ENCODE measurements around the gene HNF4A.

HNF4A gene

GRCh38 chr20:44362466-44362940, 7.0 kb downstream of the HNF4A start:
- H3K4me1 ChIP-seq (ENCODE audit: control insufficient read depth in 2 of 2, insufficient read depth in 1 of 2, low read depth in 1 of 2, low read length in 2 of 2) = no peaks in the 10 kb centered on the region
- no CpG with 5 or more reads among the region's 4 CpGs for WGBS, 2 donors (ENCODE audit: extremely low coverage in 2 of 2, insufficient read length in 2 of 2, insufficient replicate concordance in 1 of 2)
- H3K4me2 ChIP-seq (ENCODE audit: insufficient read depth, low read length, poor library complexity, severe bottlenecking) = no peak overlapping the region
- no peak overlapping the region for H2BK5ac ChIP-seq (ENCODE audit: low read length)
- no peak overlapping the region for H2BK120ac ChIP-seq (ENCODE audit: low read depth, low read length)
- H3K79me1 ChIP-seq (ENCODE audit: low read depth, low read length) = no peaks in the 10 kb centered on the region
- no peak for DNase-seq (ENCODE audit: low spot score)
- H3K27ac ChIP-seq (replicated peaks; ENCODE audit: low read length) = no peak overlapping the region
- no peak overlapping the region for H3K23ac ChIP-seq (ENCODE audit: low read depth, low read length, poor library complexity)
- peaks cover 0 to 17% (median 0%) of the 10 kb centered on the region in 3 experiments for H3K27me3 ChIP-seq (ENCODE audit: control insufficient read depth in 3 of 3, insufficient read depth in 3 of 3, low read depth in 1 of 3, low read length in 3 of 3)
- no peaks in the 10 kb centered on the region for H3K9me3 ChIP-seq (replicated peaks in 1 of 2; ENCODE audit: control insufficient read depth in 2 of 2, insufficient read depth in 1 of 2, low read depth in 1 of 2, low read length in 2 of 2)
- H3K14ac ChIP-seq (ENCODE audit: low read length) = no peak overlapping the region
- no peak overlapping the region for H3K4me3 ChIP-seq (ENCODE audit: low read length in 2 of 2)
- no peak overlapping the region for H3K18ac ChIP-seq (ENCODE audit: low read length)
- H4K8ac ChIP-seq (ENCODE audit: low read depth, low read length) = no peak overlapping the region
- H3K9ac ChIP-seq (ENCODE audit: low read depth, low read length, poor library complexity) = no peak overlapping the region
- no peak overlapping the region for H2AFZ ChIP-seq (ENCODE audit: low read length)
- no peak overlapping the region for H4K91ac ChIP-seq (ENCODE audit: low read depth, low read length, poor library complexity)
- no peak overlapping the region for H3K4ac ChIP-seq (ENCODE audit: low read length)
- H3K36me3 ChIP-seq (replicated peaks in 1 of 2; ENCODE audit: control insufficient read depth in 2 of 2, insufficient read depth in 2 of 2, low read length in 2 of 2) = no peaks in the 10 kb centered on the region
- H2BK12ac ChIP-seq (ENCODE audit: low read length) = no peak overlapping the region
- H2BK15ac ChIP-seq (ENCODE audit: low read length) = no peak overlapping the region
- H2AK5ac ChIP-seq (ENCODE audit: low read depth, low read length) = no peak overlapping the region

- Histone ChIP-seq H3K18ac (ENCODE audit: low read length) (no peak overlapping the region), H3K4ac (ENCODE audit: low read length) (no peak overlapping the region), H3K23ac (ENCODE audit: low read depth, low read length, poor library complexity) (no peak overlapping the region), H2BK12ac (ENCODE audit: low read length) (no peak overlapping the region), H3K4me3 (ENCODE audit: low read length in 2 of 2) (no peak overlapping the region), H3K9ac (ENCODE audit: low read depth, low read length, poor library complexity) (no peak overlapping the region), H3K9me3 (replicated peaks in 1 of 2; ENCODE audit: control insufficient read depth in 2 of 2, insufficient read depth in 1 of 2, low read depth in 1 of 2, low read length in 2 of 2) (no peaks in the 10 kb centered on the region), H2AK5ac (ENCODE audit: low read depth, low read length) (no peak overlapping the region), H3K36me3 (replicated peaks in 1 of 2; ENCODE audit: control insufficient read depth in 2 of 2, insufficient read depth in 2 of 2, low read length in 2 of 2) (no peaks in the 10 kb centered on the region), H4K8ac (ENCODE audit: low read depth, low read length) (no peak overlapping the region), H2BK15ac (ENCODE audit: low read length) (no peak overlapping the region), H2AFZ (ENCODE audit: low read length) (no peak overlapping the region), H4K91ac (ENCODE audit: low read depth, low read length, poor library complexity) (no peak overlapping the region), H3K14ac (ENCODE audit: low read length) (no peak overlapping the region), H3K79me1 (ENCODE audit: low read depth, low read length) (no peaks in the 10 kb centered on the region), H3K27me3 (ENCODE audit: control insufficient read depth in 3 of 3, insufficient read depth in 3 of 3, low read depth in 1 of 3, low read length in 3 of 3) (peaks cover 0 to 11% (median 0%) of the 10 kb centered on the region in 3 experiments), H2BK5ac (ENCODE audit: low read length) (no peak overlapping the region), H3K4me1 (ENCODE audit: control insufficient read depth in 2 of 2, insufficient read depth in 1 of 2, low read depth in 1 of 2, low read length in 2 of 2) (no peaks in the 10 kb centered on the region), H3K4me2 (ENCODE audit: insufficient read depth, low read length, poor library complexity, severe bottlenecking) (no peak overlapping the region), H2BK120ac (ENCODE audit: low read depth, low read length) (no peak overlapping the region), H3K27ac (replicated peaks; ENCODE audit: low read length) (no peak overlapping the region)
- no peak for DNase-seq (ENCODE audit: low spot score)
- no CpG with 5 or more reads among the region's 4 CpGs for WGBS, 2 donors (ENCODE audit: extremely low coverage in 2 of 2, insufficient read length in 2 of 2, insufficient replicate concordance in 1 of 2)
Observed at GRCh38 chr20:44364068-44364467, 8.6 kb downstream of the HNF4A start.

DNA sequence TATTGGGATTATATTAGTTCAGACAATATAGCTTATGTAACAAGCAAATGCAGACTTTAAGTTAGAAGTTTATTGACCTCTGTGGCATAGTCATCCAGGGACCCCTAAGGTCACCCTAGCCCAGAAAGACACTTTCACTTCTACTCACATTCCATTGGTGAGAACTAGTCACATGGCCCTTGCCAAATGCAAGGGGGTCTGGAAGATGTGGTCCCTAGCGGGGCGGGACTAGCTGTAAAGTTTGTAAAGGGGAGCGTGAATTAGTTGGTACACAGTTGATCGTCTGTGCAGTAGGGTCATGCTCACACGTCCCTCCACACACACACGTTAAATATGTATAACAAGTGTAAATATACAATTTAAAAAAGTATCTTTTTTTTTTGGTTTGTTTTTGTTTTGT, 9.3 kb downstream of the HNF4A start:
- H3K4ac ChIP-seq (ENCODE audit: low read length) = no peak overlapping the region
- H3K4me3 ChIP-seq (ENCODE audit: low read length in 2 of 2) = no peak overlapping the region
- H2BK5ac ChIP-seq (ENCODE audit: low read length) = no peak overlapping the region
- H2AK5ac ChIP-seq (ENCODE audit: low read depth, low read length) = no peak overlapping the region
- H3K9me3 ChIP-seq (replicated peaks in 1 of 2; ENCODE audit: control insufficient read depth in 2 of 2, insufficient read depth in 1 of 2, low read depth in 1 of 2, low read length in 2 of 2) = no peaks in the 10 kb centered on the region
- no peak overlapping the region for H2BK15ac ChIP-seq (ENCODE audit: low read length)
- H2AFZ ChIP-seq (ENCODE audit: low read length) = no peak overlapping the region
- no peak overlapping the region for H3K14ac ChIP-seq (ENCODE audit: low read length)
- H2BK120ac ChIP-seq (ENCODE audit: low read depth, low read length) = no peak overlapping the region
- no peak overlapping the region for H4K91ac ChIP-seq (ENCODE audit: low read depth, low read length, poor library complexity)
- H2BK12ac ChIP-seq (ENCODE audit: low read length) = no peak overlapping the region
- no peaks in the 10 kb centered on the region for H3K4me1 ChIP-seq (ENCODE audit: control insufficient read depth in 2 of 2, insufficient read depth in 1 of 2, low read depth in 1 of 2, low read length in 2 of 2)
- no peak overlapping the region for H3K9ac ChIP-seq (ENCODE audit: low read depth, low read length, poor library complexity)
- no peak overlapping the region for H3K23ac ChIP-seq (ENCODE audit: low read depth, low read length, poor library complexity)
- WGBS, 2 donors (ENCODE audit: extremely low coverage in 2 of 2, insufficient read length in 2 of 2, insufficient replicate concordance in 1 of 2) = no CpG with 5 or more reads among the region's 6 CpGs
- H3K36me3 ChIP-seq (replicated peaks in 1 of 2; ENCODE audit: control insufficient read depth in 2 of 2, insufficient read depth in 2 of 2, low read length in 2 of 2) = no peaks in the 10 kb centered on the region
- no peak overlapping the region for H3K27ac ChIP-seq (replicated peaks; ENCODE audit: low read length)
- DNase-seq (ENCODE audit: low spot score) = no peak
- no peak overlapping the region for H4K8ac ChIP-seq (ENCODE audit: low read depth, low read length)
- H3K27me3 ChIP-seq (ENCODE audit: control insufficient read depth in 3 of 3, insufficient read depth in 3 of 3, low read depth in 1 of 3, low read length in 3 of 3) = peaks cover 0 to 10% (median 0%) of the 10 kb centered on the region in 3 experiments
- H3K18ac ChIP-seq (ENCODE audit: low read length) = no peak overlapping the region
- H3K4me2 ChIP-seq (ENCODE audit: insufficient read depth, low read length, poor library complexity, severe bottlenecking) = no peak overlapping the region
- H3K79me1 ChIP-seq (ENCODE audit: low read depth, low read length) = no peaks in the 10 kb centered on the region

DNA sequence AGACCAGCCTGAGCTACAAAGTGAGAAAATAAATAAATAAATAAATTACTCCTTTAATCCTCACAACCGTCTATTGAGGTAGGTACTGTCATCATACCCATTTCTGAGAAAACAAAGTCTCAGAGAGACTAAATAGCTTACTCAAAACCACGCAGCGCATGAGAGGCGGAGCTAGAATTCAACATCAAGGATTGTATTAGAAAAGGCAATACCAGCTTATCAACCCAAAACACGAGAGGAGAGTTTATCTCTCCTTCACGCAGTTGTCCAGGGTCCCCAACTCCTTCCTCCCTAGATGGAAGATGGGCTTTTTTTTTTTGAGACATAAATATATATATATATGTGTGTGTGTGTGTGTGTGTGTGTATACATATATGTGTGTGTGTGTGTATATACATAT, 12.2 kb downstream of the HNF4A start:
- H3K79me1 ChIP-seq (ENCODE audit: low read depth, low read length) = no peaks in the 10 kb centered on the region
- peaks cover 0 to 2% of the 10 kb centered on the region in 2 donors for H3K4me1 ChIP-seq (ENCODE audit: control insufficient read depth in 2 of 2, insufficient read depth in 1 of 2, low read depth in 1 of 2, low read length in 2 of 2)
- no peak overlapping the region for H2BK12ac ChIP-seq (ENCODE audit: low read length)
- no peak overlapping the region for H3K23ac ChIP-seq (ENCODE audit: low read depth, low read length, poor library complexity)
- no peak overlapping the region for H3K4me2 ChIP-seq (ENCODE audit: insufficient read depth, low read length, poor library complexity, severe bottlenecking)
- no peaks in the 10 kb centered on the region for H3K36me3 ChIP-seq (replicated peaks in 1 of 2; ENCODE audit: control insufficient read depth in 2 of 2, insufficient read depth in 2 of 2, low read length in 2 of 2)
- no peak overlapping the region for H3K14ac ChIP-seq (ENCODE audit: low read length)
- no peak overlapping the region for H3K18ac ChIP-seq (ENCODE audit: low read length)
- no peak overlapping the region for H3K4me3 ChIP-seq (ENCODE audit: low read length in 2 of 2)
- H3K9me3 ChIP-seq (replicated peaks in 1 of 2; ENCODE audit: control insufficient read depth in 2 of 2, insufficient read depth in 1 of 2, low read depth in 1 of 2, low read length in 2 of 2) = no peaks in the 10 kb centered on the region
- H2AK5ac ChIP-seq (ENCODE audit: low read depth, low read length) = no peak overlapping the region
- H3K4ac ChIP-seq (ENCODE audit: low read length) = no peak overlapping the region
- no peak overlapping the region for H4K8ac ChIP-seq (ENCODE audit: low read depth, low read length)
- H2BK5ac ChIP-seq (ENCODE audit: low read length) = no peak overlapping the region
- H2AFZ ChIP-seq (ENCODE audit: low read length) = no peak overlapping the region
- no peak overlapping the region for H3K9ac ChIP-seq (ENCODE audit: low read depth, low read length, poor library complexity)
- no peak for DNase-seq (ENCODE audit: low spot score)
- H4K91ac ChIP-seq (ENCODE audit: low read depth, low read length, poor library complexity) = no peak overlapping the region
- H2BK120ac ChIP-seq (ENCODE audit: low read depth, low read length) = no peak overlapping the region
- no CpG with 5 or more reads among the region's 6 CpGs for WGBS, 2 donors (ENCODE audit: extremely low coverage in 2 of 2, insufficient read length in 2 of 2, insufficient replicate concordance in 1 of 2)
- H2BK15ac ChIP-seq (ENCODE audit: low read length) = no peak overlapping the region
- no peaks in the 10 kb centered on the region for H3K27me3 ChIP-seq (ENCODE audit: control insufficient read depth in 3 of 3, insufficient read depth in 3 of 3, low read depth in 1 of 3, low read length in 3 of 3)
- no peak overlapping the region for H3K27ac ChIP-seq (replicated peaks; ENCODE audit: low read length)

Measured in neuronal stem cell (in vitro differentiated cells).